K562 (cell line): ENCODE measurements around the gene HOXC11. TPM values are rescaled to one million over a fixed set of nuclear protein-coding genes. Genes with fewer than 3 reads are reported as not detected.

Source experiments
- BRD4 ChIP-seq: fragments of 200-600 bp; sonication (generic); IDR thresholded peaks from 2 replicates; pipeline ENCODE4 v1.6.1; 2017; ENCODE audit warnings: inconsistent platforms
- MTA3 ChIP-seq: fragments of 450-650 bp; formaldehyde crosslinking; IDR thresholded peaks from 2 replicates; pipeline ENCODE4 v1.6.1; 2017; ENCODE audit warnings: mild to moderate bottlenecking, borderline replicate concordance
- PHB ChIP-seq: fragments of 250-450 bp; sonication (Bioruptor Pico); IDR thresholded peaks from 2 replicates; pipeline ENCODE4 v1.5.0; 2021
- PRDM10 ChIP-seq: fragments of 450-650 bp; IDR thresholded peaks from 2 replicates; pipeline ENCODE4 v1.6.1; 2018; ENCODE audit not compliant: partially characterized antibody
- XRCC4 ChIP-seq: IDR thresholded peaks from one replicate; pipeline ENCODE4 v1.6.1; 2011; ENCODE audit not compliant: insufficient read depth, insufficient read length; ENCODE audit errors: extremely low read depth
- ZBTB40 ChIP-seq, 2 experiments: fragments of 450-650 bp in 1 of 2; sonication (generic) in 1 of 2; formaldehyde crosslinking in 1 of 2; IDR thresholded peaks; 2 replicates each; pipeline versions ENCODE4 v1.7.1 to v1.9.0; 2016 to 2022; ENCODE audit warnings: inconsistent platforms in 1 of 2, mild to moderate bottlenecking in 1 of 2, missing genetic modification reagents in 1 of 2
- ZNF121 ChIP-seq: sonication (generic); formaldehyde crosslinking; conservative IDR thresholded peaks from 2 replicates; pipeline ENCODE4 v1.8.0; 2022; ENCODE audit warnings: missing genetic modification reagents
- polyA plus RNA-seq, 8 experiments: library from polyadenylated mRNA; depleted of rRNA in 4 of 8; stranded (reverse) in 5 of 8; unstranded in 3 of 8; fragments of >200 nt; fragmentation: Nextera tagmentation in 2 of 8; fragmentation: Illumina TruSeq in 1 of 8; extraction: Ambion mirVana in 2 of 8; extraction: Trizol in 1 of 8; gene quantifications; 2 replicates each; pipeline versions ENCODE4 v1.2.1 to v1.2.3, GENCODE V29; 2011 to 2014; ENCODE audit warnings: inconsistent platforms in 1 of 8, missing spikeins in 1 of 8
- total RNA-seq, 7 experiments: library from RNA; depleted of rRNA in 6 of 7; stranded (reverse); fragments of >200 nt in 6 of 7; fragmentation: Illumina TruSeq in 2 of 7; extraction: Trizol in 2 of 7; gene quantifications; 2 replicates each; pipeline versions ENCODE4 v1.2.1 to v1.2.3, GENCODE V29; 2011 to 2021; ENCODE audit warnings: low replicate concordance in 1 of 7
- TF ChIP-seq, protein P1 (sequence below), 3 experiments: fragments of 200-800 bp in 1 of 3; fragments of 250-450 bp in 1 of 3; fragments of 450-650 bp in 1 of 3; sonication (Bioruptor Pico) in 1 of 3; sonication (Bioruptor generic) in 1 of 3; formaldehyde crosslinking in 1 of 3; IDR thresholded peaks; 2 replicates each; pipeline versions ENCODE4 v1.6.1 to v1.8.0; 2016 to 2022; ENCODE audit warnings: mild to moderate bottlenecking in 2 of 3, missing genetic modification characterization in 2 of 3, missing compliant biosample characterization in 1 of 3, moderate library complexity in 1 of 3

The HOXC11 gene
- total and polyA plus RNA-seq, 9 of the 15 experiments (the other 6 are each of a cell fraction or from before 2014, with no cell fraction given) = not detected

GRCh38 chr12:54000116-54001114 lies 27.5 kb downstream of the HOXC11 start, which contains the start of gene HOXC9 (continued):
- TF ChIP-seq, protein P1, sequence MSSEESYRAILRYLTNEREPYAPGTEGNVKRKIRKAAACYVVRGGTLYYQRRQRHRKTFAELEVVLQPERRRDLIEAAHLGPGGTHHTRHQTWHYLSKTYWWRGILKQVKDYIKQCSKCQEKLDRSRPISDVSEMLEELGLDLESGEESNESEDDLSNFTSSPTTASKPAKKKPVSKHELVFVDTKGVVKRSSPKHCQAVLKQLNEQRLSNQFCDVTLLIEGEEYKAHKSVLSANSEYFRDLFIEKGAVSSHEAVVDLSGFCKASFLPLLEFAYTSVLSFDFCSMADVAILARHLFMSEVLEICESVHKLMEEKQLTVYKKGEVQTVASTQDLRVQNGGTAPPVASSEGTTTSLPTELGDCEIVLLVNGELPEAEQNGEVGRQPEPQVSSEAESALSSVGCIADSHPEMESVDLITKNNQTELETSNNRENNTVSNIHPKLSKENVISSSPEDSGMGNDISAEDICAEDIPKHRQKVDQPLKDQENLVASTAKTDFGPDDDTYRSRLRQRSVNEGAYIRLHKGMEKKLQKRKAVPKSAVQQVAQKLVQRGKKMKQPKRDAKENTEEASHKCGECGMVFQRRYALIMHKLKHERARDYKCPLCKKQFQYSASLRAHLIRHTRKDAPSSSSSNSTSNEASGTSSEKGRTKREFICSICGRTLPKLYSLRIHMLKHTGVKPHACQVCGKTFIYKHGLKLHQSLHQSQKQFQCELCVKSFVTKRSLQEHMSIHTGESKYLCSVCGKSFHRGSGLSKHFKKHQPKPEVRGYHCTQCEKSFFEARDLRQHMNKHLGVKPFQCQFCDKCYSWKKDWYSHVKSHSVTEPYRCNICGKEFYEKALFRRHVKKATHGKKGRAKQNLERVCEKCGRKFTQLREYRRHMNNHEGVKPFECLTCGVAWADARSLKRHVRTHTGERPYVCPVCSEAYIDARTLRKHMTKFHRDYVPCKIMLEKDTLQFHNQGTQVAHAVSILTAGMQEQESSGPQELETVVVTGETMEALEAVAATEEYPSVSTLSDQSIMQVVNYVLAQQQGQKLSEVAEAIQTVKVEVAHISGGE (CRISPR knock-in tag; IDR thresholded peaks at IDR 0.05) = peak in 1 of 3 experiments; percentile 72; a peak in 3 of 6 replicates
- no peak for TF ChIP-seq XRCC4
- 0 out of 2 replicates have a peak, but pooled peaks have one; percentile 66 for TF ChIP-seq MTA3
- 0 out of 2 replicates have a peak, but pooled peaks have one; percentile 69 for TF ChIP-seq BRD4
- TF ChIP-seq PHB (CRISPR knock-in tag) = peak; percentile 68; the same call in 1 of the 2 replicates
- TF ChIP-seq ZNF121 = no peak
- TF ChIP-seq PRDM10 = no peak
- peak; percentile 31; the same call in 1 of the 2 replicates for TF ChIP-seq ZBTB40 (IDR thresholded peaks at IDR 0.05)
- TF ChIP-seq ZBTB40 (CRISPR knock-in tag; IDR thresholded peaks at IDR 0.05) = no peak
